SK-N-MC (cell line): Measurements from ENCODE around the gene MBTPS1.

ENCODE experiments used
- DNase-seq: peaks from one replicate; pipeline ENCODE4 v3.0.0-alpha.2; 2011; ENCODE audit warnings: low read depth, low spot score
- H3K27ac ChIP-seq: fragments of 200-600 bp; sonication (generic); 2 replicates; pipeline ENCODE4 v1.5.1; 2016; ENCODE audit warnings: mixed run types
- H3K36me3 ChIP-seq: fragments of 200-600 bp; sonication (generic); 2 replicates; pipeline ENCODE4 v1.6.1; 2017; ENCODE audit warnings: antibody characterized with exemption, low read length, mixed read lengths; ENCODE audit not compliant: insufficient read depth
- H3K4me3 ChIP-seq: fragments of 200-600 bp; sonication (generic); 2 replicates; pipeline ENCODE4 v1.5.1; 2016
- H3K9ac ChIP-seq: fragments of 200-600 bp; sonication (generic); 2 replicates; pipeline ENCODE4 v1.8.0; 2017; ENCODE audit warnings: mixed run types, mixed read lengths; ENCODE audit not compliant: insufficient read length
- H3K9me3 ChIP-seq: fragments of 200-600 bp; sonication (generic); 2 replicates; pipeline ENCODE4 v1.6.1; 2017; ENCODE audit warnings: low read depth, mild to moderate bottlenecking, antibody characterized with exemption, low read length, moderate library complexity, mixed read lengths
- EZH2 ChIP-seq: fragments of 200-600 bp; sonication (generic); IDR thresholded peaks from one replicate; pipeline ENCODE4 v1.6.1; 2017; ENCODE audit warnings: antibody characterized with exemption
- FOXP2 ChIP-seq: optimal IDR thresholded peaks from 2 replicates; pipeline ENCODE3; 2011; ENCODE audit warnings: mild to moderate bottlenecking, moderate library complexity; ENCODE audit not compliant: insufficient read depth; ENCODE audit errors: extremely low read length, control extremely low read depth
- POLR2AphosphoS5 ChIP-seq: IDR thresholded peaks from 2 replicates; pipeline ENCODE4 v1.6.1; 2012; ENCODE audit warnings: mild to moderate bottlenecking, low read depth, low read length, borderline replicate concordance

The MBTPS1 gene

DNA sequence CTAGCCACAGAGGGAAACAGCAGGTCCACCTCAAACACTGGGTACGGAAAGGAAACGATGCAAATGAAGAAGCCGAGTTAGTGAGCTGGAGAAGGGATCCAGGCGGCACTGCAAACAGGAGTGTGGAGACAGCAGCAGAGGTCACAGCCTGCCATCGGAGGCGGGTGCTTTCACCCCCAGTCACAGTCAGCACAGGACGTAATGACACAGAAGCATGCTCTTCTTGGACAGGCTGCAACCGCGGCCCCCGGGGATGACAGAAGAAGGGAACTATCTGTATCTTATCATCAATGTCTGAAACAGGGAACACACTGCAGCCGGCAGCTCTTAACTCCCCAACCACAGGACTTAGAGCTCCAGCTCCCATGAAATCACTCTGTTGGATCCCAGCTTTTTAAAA, 58.1 kb downstream of the MBTPS1 start:
- Histone ChIP-seq H3K27ac (no peak overlapping the region), H3K9ac (no peak overlapping the region), H3K4me3 (no peak overlapping the region), H3K36me3 (peaks cover 7% of the 10 kb centered on the region; the same call in 1 of the 2 replicates), H3K9me3 (no peaks in the 10 kb centered on the region)
- no peak for DNase-seq
- no peak for TF ChIP-seq FOXP2
- TF ChIP-seq EZH2: no peak
- TF ChIP-seq POLR2AphosphoS5: no peak

DNA sequence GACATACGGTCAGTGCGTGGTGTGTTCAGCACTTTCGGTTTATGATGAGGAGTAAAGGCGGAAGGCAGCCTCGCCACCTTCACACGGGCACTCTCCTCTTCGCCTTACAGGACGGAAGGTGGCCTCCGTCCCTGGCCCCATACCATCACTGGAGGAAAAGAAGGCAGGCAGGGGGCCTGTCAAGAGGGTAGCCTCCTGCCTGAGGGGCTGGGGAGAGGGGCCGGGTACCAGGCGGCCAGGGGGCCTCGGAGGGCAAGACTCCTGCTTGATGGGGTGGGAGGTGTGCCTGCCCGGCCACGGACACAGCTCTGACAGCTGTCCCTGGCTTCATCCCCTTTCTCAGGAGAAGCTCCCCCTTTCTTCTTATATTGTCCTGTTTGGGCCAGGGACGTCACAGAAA, 58.5 kb downstream of the MBTPS1 start:
- Histone ChIP-seq H3K9ac (no peak overlapping the region), H3K36me3 (peaks cover 7% of the 10 kb centered on the region; the same call in 1 of the 2 replicates), H3K4me3 (no peak overlapping the region), H3K9me3 (no peaks in the 10 kb centered on the region), H3K27ac (no peak overlapping the region)
- TF ChIP-seq EZH2: no peak
- TF ChIP-seq POLR2AphosphoS5: no peak
- DNase-seq: no peak

DNA sequence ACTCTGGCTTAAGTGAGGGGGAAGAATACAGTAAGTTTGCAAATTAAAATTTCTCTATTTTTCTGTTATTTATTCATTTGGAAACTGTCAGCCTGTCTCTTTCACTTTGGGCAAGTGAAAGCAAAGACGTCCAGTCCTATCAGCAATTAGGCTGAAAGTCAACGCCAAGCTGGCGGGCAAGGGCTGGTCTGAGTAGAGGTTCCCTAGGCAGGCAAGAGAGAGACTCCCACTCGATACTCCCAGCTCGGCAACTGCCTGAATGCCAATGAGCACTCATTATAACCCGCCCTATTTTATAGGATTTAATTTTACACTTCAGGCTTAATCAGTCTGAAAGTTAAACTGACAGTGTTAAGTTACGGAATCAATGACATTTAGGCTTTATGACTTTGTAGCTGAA, 59.8 kb downstream of the MBTPS1 start:
- no peaks in the 10 kb centered on the region; the same call in 1 of the 2 replicates for H3K36me3 ChIP-seq
- H3K9me3 ChIP-seq: no peaks in the 10 kb centered on the region
- H3K27ac ChIP-seq: no peak overlapping the region
- DNase-seq: no peak
- H3K9ac ChIP-seq: no peak overlapping the region
- no peak for TF ChIP-seq FOXP2
- TF ChIP-seq EZH2: no peak
- TF ChIP-seq POLR2AphosphoS5: no peak
- H3K4me3 ChIP-seq: no peak overlapping the region

DNA sequence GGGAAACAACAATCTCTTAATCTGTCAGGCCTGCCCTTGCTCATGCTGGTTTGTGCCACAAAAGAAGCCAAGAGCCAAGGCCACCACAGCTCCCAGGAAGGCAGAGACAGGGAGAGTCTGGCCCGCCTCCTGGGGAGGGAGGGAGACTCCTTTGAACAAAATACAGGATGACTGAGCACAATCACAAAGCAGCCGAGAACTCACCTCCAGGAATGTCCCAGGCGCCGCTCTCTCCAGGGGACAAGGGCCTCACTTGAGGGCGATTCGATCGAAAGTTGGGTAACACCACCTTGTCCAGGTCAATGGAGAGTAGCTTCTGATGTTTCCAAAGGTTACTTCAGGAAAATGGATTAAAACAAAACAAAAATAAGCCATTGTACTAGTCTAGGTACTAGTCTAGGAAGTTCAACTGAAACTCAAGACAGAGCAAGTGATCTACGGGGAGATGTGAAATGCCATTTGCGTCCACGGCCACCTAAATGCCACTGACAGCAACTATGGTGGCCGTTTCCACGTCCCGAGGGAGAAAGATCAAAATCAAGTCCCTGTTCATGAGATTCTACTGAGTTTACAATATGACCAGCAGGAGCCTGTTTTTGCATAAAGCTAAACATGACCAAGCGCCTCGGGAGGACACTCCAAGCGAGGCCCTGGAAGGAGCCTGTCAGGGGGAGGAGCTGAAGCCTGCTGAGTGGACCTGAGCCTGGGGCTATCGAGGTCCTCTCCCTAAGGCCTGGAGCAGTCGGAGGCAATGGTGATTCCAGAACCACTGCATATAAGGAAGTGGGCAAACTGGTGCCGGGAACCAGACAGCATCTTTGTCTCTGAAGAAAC, 60.7 kb downstream of the MBTPS1 start:
- Histone ChIP-seq H3K9ac (no peak overlapping the region), H3K36me3 (no peaks in the 10 kb centered on the region; the same call in 1 of the 2 replicates), H3K4me3 (no peak overlapping the region), H3K9me3 (no peaks in the 10 kb centered on the region), H3K27ac (no peak overlapping the region)
- no peak for DNase-seq
- TF ChIP-seq EZH2 (no peak), FOXP2 (no peak), POLR2AphosphoS5 (no peak)

DNA sequence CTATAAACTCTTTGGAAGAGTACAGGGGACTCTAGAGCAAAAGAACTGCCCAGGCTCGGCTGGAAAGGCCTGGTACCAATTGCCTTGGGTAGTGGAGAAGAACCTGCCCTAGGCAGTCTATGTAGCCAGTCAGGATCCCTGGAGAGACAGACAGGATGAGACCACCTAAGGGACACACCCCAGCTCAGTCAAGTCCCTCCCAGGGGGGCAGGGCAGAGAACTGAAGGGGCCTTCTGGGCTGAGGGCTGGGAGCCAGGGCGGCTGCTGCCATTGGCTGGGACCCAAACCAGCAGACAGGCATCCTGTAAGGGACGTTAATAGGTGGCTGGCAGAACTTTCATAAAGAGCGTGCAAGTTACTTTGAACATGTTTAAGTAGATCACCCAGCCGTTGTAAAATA, 61.4 kb downstream of the MBTPS1 start:
- DNase-seq: no peak
- Histone ChIP-seq H3K27ac (no peak overlapping the region), H3K9me3 (no peaks in the 10 kb centered on the region), H3K9ac (no peak overlapping the region), H3K36me3 (no peaks in the 10 kb centered on the region; the same call in 1 of the 2 replicates), H3K4me3 (no peak overlapping the region)
- TF ChIP-seq EZH2: no peak
- TF ChIP-seq FOXP2: no peak
- no peak for TF ChIP-seq POLR2AphosphoS5

DNA sequence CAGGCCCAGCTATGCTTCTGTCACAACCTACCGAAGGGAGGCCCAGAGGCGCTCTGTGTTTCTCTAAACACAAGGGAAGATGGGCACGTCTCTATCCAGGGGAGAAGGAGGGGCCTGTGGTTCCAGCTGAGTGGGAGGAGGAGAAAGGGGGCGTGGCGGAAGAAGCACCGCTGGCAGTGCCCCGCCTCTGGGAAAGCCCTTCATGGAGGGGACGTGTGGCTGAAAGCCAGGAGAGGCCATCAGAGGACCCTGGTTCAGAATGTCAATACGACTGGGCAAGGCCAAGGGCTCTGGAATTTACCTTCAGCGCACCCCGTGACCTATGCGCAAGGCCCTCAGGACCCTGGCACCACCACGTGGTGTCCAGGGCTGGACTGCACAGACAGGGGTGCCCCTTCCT, 61.8 kb downstream of the MBTPS1 start:
- no peak for DNase-seq
- Histone ChIP-seq H3K36me3 (no peaks in the 10 kb centered on the region; the same call in 1 of the 2 replicates), H3K4me3 (no peak overlapping the region), H3K27ac (no peak overlapping the region), H3K9ac (no peak overlapping the region), H3K9me3 (no peaks in the 10 kb centered on the region)
- TF ChIP-seq POLR2AphosphoS5 (no peak), FOXP2 (no peak), EZH2 (no peak)

DNA sequence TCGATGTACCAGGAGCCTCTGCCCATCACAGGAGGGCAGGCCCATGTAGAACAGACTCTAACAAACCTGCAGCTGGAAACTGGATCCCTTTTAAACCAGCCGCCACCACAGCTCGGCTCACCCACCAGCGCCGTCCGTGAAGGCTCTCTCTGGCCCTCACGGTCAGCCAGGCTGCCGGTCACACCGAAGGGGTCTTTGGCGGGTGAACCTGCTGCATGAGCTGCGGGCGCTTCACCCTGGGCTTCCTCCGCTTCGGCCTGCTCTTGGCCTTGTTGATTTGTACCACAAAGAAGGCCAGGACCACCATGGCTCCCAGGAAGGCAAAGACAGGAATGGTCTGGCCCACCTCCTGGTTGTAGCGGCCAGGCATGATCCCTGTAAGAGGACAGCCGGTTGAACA, 62.5 kb downstream of the MBTPS1 start:
- TF ChIP-seq FOXP2 (no peak), POLR2AphosphoS5 (no peak)
- Histone ChIP-seq H3K4me3 (no peak overlapping the region), H3K36me3 (no peaks in the 10 kb centered on the region; the same call in 1 of the 2 replicates), H3K9me3 (no peaks in the 10 kb centered on the region), H3K9ac (no peak overlapping the region), H3K27ac (no peak overlapping the region)
- DNase-seq: no peak

DNA sequence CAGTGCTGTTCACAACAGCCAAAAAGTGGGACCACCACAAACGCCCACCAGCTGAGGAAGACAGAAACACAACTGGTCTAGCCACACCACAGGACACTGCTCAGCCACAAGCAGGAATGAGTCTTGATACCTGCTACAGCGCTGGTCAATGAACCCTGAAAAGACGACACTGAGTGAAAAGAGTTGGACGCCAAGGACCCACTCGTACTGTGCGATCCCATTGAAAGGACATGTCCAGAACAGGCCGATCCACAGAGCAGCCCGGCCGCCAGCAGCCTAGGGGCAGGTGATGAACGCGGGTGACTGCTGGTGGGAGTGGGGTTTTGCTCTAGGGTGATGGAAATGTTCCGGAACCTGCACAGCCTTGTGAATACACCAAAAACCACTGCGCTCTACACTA, 63.5 kb downstream of the MBTPS1 start:
- no peak overlapping the region for H3K9ac ChIP-seq
- DNase-seq: no peak
- no peak overlapping the region for H3K4me3 ChIP-seq
- H3K9me3 ChIP-seq: no peaks in the 10 kb centered on the region
- H3K36me3 ChIP-seq: no peaks in the 10 kb centered on the region; the same call in 1 of the 2 replicates
- H3K27ac ChIP-seq: no peak overlapping the region
- TF ChIP-seq POLR2AphosphoS5 (no peak), EZH2 (no peak), FOXP2 (no peak)
